T-cell (primary cell): Measurements from ENCODE around the gene PKIB. TPM values are rescaled to one million over a fixed set of nuclear protein-coding genes. Genes with fewer than 3 reads are reported as not detected.
"Not testable (repeated sequence)": the region's sequence is repeated elsewhere in the genome, so short reads cannot be mapped to it uniquely, and the experiment has no call there.

Experiments used
- ATAC-seq, 4 experiments: fragments of 200-7000 bp in 3 of 4; fragments of 150-1000 bp in 1 of 4; cut with Tn5 transposase; replicated peaks in 1 of 4; 1 replicate in 3 of 4; 2 replicates in 1 of 4; pipeline ENCODE4 v1.10.0; 2021; ENCODE audit warnings: moderate library complexity in 3 of 4, mild to moderate bottlenecking in 2 of 4, moderate number of reproducible peaks in 1 of 4
- CTCF ChIA-PET, 2 donors: fragments of 300-600 bp; sonication (Branson Sonifier 250); formaldehyde crosslinking; loops; one replicate each; lab custom pipeline; 2022; ENCODE audit warnings: antibody characterized with exemption in 2 of 2; lab: Charles Lee
- POLR2A ChIA-PET, 2 donors: fragments of 300-600 bp; sonication (Branson Sonifier 250); formaldehyde crosslinking; loops; one replicate each; lab custom pipeline; 2022; ENCODE audit warnings: antibody characterized with exemption in 2 of 2; lab: Charles Lee
- DNase-seq, 35 experiments: peaks; one replicate each; pipeline versions ENCODE4 v3.0.0 to v3.0.0-alpha.2; 2013 to 2023
- H3K27ac ChIP-seq: one replicate; pipeline ENCODE4 v1.5.1; 2013; ENCODE audit warnings: low read length
- H3K27me3 ChIP-seq, 2 experiments: replicated peaks in 1 of 2; 1 replicate in 1 of 2; 2 replicates in 1 of 2; pipeline versions ENCODE4 v1.6.1 to v1.7.0; 2013; ENCODE audit warnings: low read length in 1 of 2, mixed read lengths in 1 of 2; ENCODE audit not compliant: control insufficient read depth in 2 of 2, insufficient read depth in 2 of 2; ENCODE audit errors: extremely low read depth in 1 of 2
- H3K36me3 ChIP-seq, 2 donors: 1 replicate in 1 of 2; 2 replicates in 1 of 2; pipeline versions ENCODE4 v1.6.1 to v1.7.0; 2013; ENCODE audit warnings: low read length in 1 of 2; ENCODE audit not compliant: control insufficient read depth in 2 of 2, insufficient read depth in 1 of 2; ENCODE audit errors: extremely low read depth in 1 of 2
- H3K4me1 ChIP-seq, 2 experiments: 1 replicate in 1 of 2; 2 replicates in 1 of 2; pipeline versions ENCODE4 v1.6.1 to v1.7.0; 2013; ENCODE audit warnings: low read length in 2 of 2, mixed read lengths in 1 of 2; ENCODE audit not compliant: insufficient read depth in 2 of 2, control insufficient read depth in 1 of 2; ENCODE audit errors: extremely low read depth in 1 of 2
- H3K4me3 ChIP-seq, 2 donors: 1 replicate in 1 of 2; 2 replicates in 1 of 2; pipeline versions ENCODE4 v1.5.1 to v1.7.0; 2013; ENCODE audit warnings: mild to moderate bottlenecking in 2 of 2, low read length in 1 of 2, moderate library complexity in 1 of 2; ENCODE audit not compliant: control insufficient read depth in 1 of 2; ENCODE audit errors: extremely low read depth in 1 of 2
- H3K9me3 ChIP-seq: 2 replicates; pipeline ENCODE4 v1.7.0; 2013
- H3K27ac Mint-ChIP-seq, 2 donors: one replicate each; pipeline ENCODE4 v1.8.0; 2020 to 2021; ENCODE audit warnings: mild to moderate bottlenecking in 2 of 2, mixed read lengths in 2 of 2
- H3K27me3 Mint-ChIP-seq, 2 donors: one replicate each; pipeline ENCODE4 v1.8.0; 2021 to 2022; ENCODE audit warnings: mixed read lengths in 2 of 2
- H3K36me3 Mint-ChIP-seq: one replicate; pipeline ENCODE4 v1.8.0; 2021; ENCODE audit warnings: mixed read lengths
- H3K4me1 Mint-ChIP-seq, 3 donors: one replicate each; pipeline ENCODE4 v1.8.0; 2020 to 2022; ENCODE audit warnings: mixed read lengths in 3 of 3, mild to moderate bottlenecking in 1 of 3
- H3K4me3 Mint-ChIP-seq, 3 donors: one replicate each; pipeline ENCODE4 v1.8.0; 2020 to 2022; ENCODE audit warnings: mild to moderate bottlenecking in 3 of 3, mixed read lengths in 3 of 3, moderate library complexity in 3 of 3
- H3K9me3 Mint-ChIP-seq, 3 donors: one replicate each; pipeline ENCODE4 v1.8.0; 2020 to 2022; ENCODE audit warnings: mixed read lengths in 3 of 3
- WGBS: methylation state at CpG from one replicate; pipeline ENCODE4 v1.1.5; 2013; ENCODE audit warnings: missing lambda C conversion rate; ENCODE audit not compliant: insufficient coverage; 5-methylcytosine and 5-hydroxymethylcytosine counted together
- total RNA-seq, 35 experiments: library from RNA in 6 of 35; stranded (reverse) in 6 of 35; fragments of 120-200 nt in 1 of 35; gene quantifications; one replicate each; pipeline versions ENCODE4 v1.2.1 to v1.2.4 and lab custom pipeline; 2013 to 2026

PKIB gene
- total RNA-seq, 5 donors from 2014 or later (not counting 1 experiment from before 2014, with no cell fraction given): 0.47 to 2.1 (median 1.1) TPM

GRCh38 chr6:122740091-122740490 lies 129.9 kb downstream of the PKIB start:
- no CpG with 5 or more reads among the region's 2 CpGs for WGBS
- no peak for ATAC-seq
- Histone ChIP-seq H3K36me3 (no peaks in the 10 kb centered on the region), H3K4me1 (no peaks in the 10 kb centered on the region), H3K27me3 (no peaks in the 10 kb centered on the region), H3K9me3 (no peaks in the 10 kb centered on the region), H3K4me3 (no peak overlapping the region), H3K27ac (no peak overlapping the region)
- Mint-ChIP-seq H3K4me3 (no peak overlapping the region), H3K27ac (no peak overlapping the region), H3K9me3 (no peaks in the 10 kb centered on the region), H3K27me3 (no peaks in the 10 kb centered on the region), H3K36me3 (no peaks in the 10 kb centered on the region), H3K4me1 (no peaks in the 10 kb centered on the region)
- DNase-seq: no peak
- ChIA-PET POLR2A (no interaction called here), CTCF (no interaction called here)

DNA sequence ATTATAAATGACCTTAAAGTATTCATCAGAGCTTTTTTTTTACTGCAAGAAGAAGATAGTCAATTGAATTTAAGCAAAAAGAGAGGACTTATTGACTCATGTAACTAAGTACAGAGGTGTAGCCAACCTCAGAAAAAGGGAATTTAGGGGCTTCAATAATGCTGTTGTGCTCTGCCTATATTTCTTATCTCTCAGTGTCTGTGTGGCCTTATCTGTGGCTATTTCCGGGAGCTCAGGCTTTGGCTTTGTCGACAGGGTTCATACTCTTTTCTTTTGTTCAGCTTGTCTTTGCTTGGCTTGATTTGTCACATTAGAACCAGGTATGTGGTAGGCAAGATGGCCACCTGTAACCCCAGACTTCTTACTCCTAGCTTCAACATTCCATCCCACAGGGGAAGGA lies 130.7 kb downstream of the PKIB start:
- Histone ChIP-seq H3K27me3 (no peaks in the 10 kb centered on the region), H3K36me3 (no peaks in the 10 kb centered on the region), H3K4me1 (no peaks in the 10 kb centered on the region), H3K4me3 (no peak overlapping the region), H3K27ac (no peak overlapping the region), H3K9me3 (no peaks in the 10 kb centered on the region)
- Mint-ChIP-seq H3K4me1 (no peaks in the 10 kb centered on the region), H3K27ac (no peak overlapping the region), H3K9me3 (no peaks in the 10 kb centered on the region), H3K4me3 (no peak overlapping the region), H3K36me3 (no peaks in the 10 kb centered on the region), H3K27me3 (no peaks in the 10 kb centered on the region)
- WGBS: no CpG with 5 or more reads among the region's 2 CpGs
- POLR2A ChIA-PET: no interaction called here
- CTCF ChIA-PET: no interaction called here
- DNase-seq (no peak), ATAC-seq (no peak)

- H3K4me1 ChIP-seq, H3K27ac ChIP-seq, H3K9me3 Mint-ChIP-seq, POLR2A ChIA-PET, H3K9me3 ChIP-seq, H3K27me3 ChIP-seq, H3K36me3 ChIP-seq, ATAC-seq, H3K4me1 Mint-ChIP-seq, H3K4me3 ChIP-seq, H3K4me3 Mint-ChIP-seq, H3K27me3 Mint-ChIP-seq, H3K27ac Mint-ChIP-seq, H3K36me3 Mint-ChIP-seq: not testable (repeated sequence)
- peak in 1 of 35 experiments; percentile 8 for DNase-seq
- CTCF ChIA-PET: interaction anchor here in 1 of 2 donors (1.2 kb wide), 1 partner anchor 95 kb away, joined by 5 read pairs; no protein-coding TSS in a partner anchor
- 59% methylated on average over 2 of the region's 8 CpGs for WGBS
These were observed 134.0 kb downstream of the PKIB start for GRCh38 chr6:122744247-122744646.

DNA sequence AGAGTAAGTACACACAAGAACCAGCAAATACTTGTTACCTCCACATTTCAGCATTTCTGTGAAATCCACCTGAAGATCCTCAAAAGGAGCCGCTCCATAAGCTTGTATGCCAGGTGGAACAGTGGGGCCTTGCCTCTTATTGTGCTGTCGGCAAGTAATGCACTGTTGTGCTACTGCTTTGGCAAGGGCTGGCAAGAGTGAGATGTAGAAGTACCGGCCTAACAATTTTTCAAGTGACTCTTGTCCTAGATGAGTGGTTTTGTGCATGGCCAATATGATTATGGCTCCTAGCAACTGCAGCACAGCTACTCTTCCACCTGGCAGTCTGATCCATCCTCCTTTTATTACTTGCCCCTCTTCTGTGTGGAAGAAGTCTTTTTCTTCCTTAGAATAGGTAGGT lies 134.7 kb downstream of the PKIB start:
- H3K27ac Mint-ChIP-seq: peak overlapping the region in 1 of 2 donors; percentile 10
- H3K4me1 Mint-ChIP-seq, DNase-seq, H3K27me3 Mint-ChIP-seq, H3K36me3 ChIP-seq, H3K27me3 ChIP-seq, H3K4me1 ChIP-seq, H3K36me3 Mint-ChIP-seq, H3K9me3 ChIP-seq, POLR2A ChIA-PET, H3K27ac ChIP-seq, H3K4me3 ChIP-seq, ATAC-seq, H3K9me3 Mint-ChIP-seq, H3K4me3 Mint-ChIP-seq: not testable (repeated sequence)
- 93% methylated on average over 3 of the region's 3 CpGs for WGBS
- CTCF ChIA-PET: interaction anchor here in 1 of 2 donors (1.2 kb wide), 1 partner anchor 94 kb away, joined by 5 read pairs; no protein-coding TSS in a partner anchor

DNA sequence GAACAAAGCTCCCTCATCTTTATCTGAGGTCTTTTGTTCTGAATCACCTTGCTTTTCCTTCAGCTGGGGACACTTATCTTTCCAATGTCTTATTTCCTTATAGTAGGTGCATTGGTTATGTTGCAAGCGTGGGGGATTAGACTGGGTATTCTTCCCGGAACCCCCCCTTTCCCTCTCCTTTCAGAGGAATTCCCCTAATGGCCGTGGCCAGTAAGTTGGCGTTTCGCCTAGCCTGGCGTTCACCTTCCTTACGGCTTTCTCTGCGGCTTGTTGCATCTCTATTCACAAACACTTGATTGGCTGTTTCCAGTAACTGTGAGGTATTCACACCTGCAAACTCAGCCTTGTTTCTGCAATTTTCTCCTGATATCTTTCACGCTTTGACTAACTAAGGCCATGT lies 136.5 kb downstream of the PKIB start:
- H3K27me3 ChIP-seq: no peaks in the 10 kb centered on the region
- no peaks in the 10 kb centered on the region for H3K9me3 Mint-ChIP-seq
- no peak overlapping the region for H3K4me3 Mint-ChIP-seq
- H3K27ac Mint-ChIP-seq: no peak overlapping the region
- H3K4me1 ChIP-seq: peaks cover 0 to 2% of the 10 kb centered on the region in 2 experiments
- H3K4me1 Mint-ChIP-seq: peaks cover 10 to 21% (median 12%) of the 10 kb centered on the region in 3 donors
- ATAC-seq: no peak
- POLR2A ChIA-PET: no interaction called here
- no peak for DNase-seq
- no peak overlapping the region for H3K4me3 ChIP-seq
- H3K36me3 Mint-ChIP-seq: no peaks in the 10 kb centered on the region
- H3K27ac ChIP-seq: no peak overlapping the region
- H3K27me3 Mint-ChIP-seq: no peaks in the 10 kb centered on the region
- WGBS: 88% methylated on average over 5 of the region's 9 CpGs
- H3K36me3 ChIP-seq: no peaks in the 10 kb centered on the region
- CTCF ChIA-PET: interaction anchor here in 1 of 2 donors (1.0 kb wide), 1 partner anchor 93 kb away, joined by 3 read pairs; no protein-coding TSS in a partner anchor
- H3K9me3 ChIP-seq: no peaks in the 10 kb centered on the region

DNA sequence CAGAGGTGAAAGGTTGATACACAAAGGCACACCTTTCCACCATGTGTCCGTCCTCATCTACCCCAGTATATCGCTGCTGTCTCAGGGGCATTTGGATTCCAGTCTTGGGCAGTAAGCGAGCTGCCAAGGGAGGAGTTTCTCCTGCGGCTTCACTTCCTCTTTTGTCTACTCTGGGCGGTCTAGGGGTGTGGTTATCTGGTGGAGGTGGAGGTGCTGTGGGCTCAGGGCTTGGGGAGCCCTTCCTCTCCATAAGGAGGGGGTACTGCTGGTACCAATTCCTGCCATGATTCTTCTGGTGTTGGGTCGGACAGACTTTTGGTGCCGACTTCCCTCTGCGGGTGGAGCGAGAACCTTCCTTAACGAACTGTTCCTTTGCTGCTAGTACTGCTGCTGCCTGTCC lies 137.4 kb downstream of the PKIB start:
- no peaks in the 10 kb centered on the region for H3K36me3 ChIP-seq
- DNase-seq (peak in 3 of 35 experiments; percentile 5 to 10 (median 6)), ATAC-seq (no peak)
- Mint-ChIP-seq H3K27ac (no peak overlapping the region), H3K9me3 (no peaks in the 10 kb centered on the region), H3K4me1 (peaks cover 15 to 25% (median 21%) of the 10 kb centered on the region in 3 donors), H3K27me3 (no peaks in the 10 kb centered on the region), H3K36me3 (no peaks in the 10 kb centered on the region), H3K4me3 (no peak overlapping the region)
- peaks cover 0 to 4% of the 10 kb centered on the region in 2 experiments for H3K4me1 ChIP-seq
- CTCF ChIA-PET: no interaction called here
- POLR2A ChIA-PET: no interaction called here
- H3K9me3 ChIP-seq: no peaks in the 10 kb centered on the region
- no peak overlapping the region for H3K4me3 ChIP-seq
- no peaks in the 10 kb centered on the region for H3K27me3 ChIP-seq
- H3K27ac ChIP-seq: no peak overlapping the region
- 40% methylated on average over 1 of the region's 10 CpGs for WGBS

GRCh38 chr6:122748945-122749344 lies 138.7 kb downstream of the PKIB start:
- H3K27me3 ChIP-seq, H3K27ac ChIP-seq, CTCF ChIA-PET, H3K4me3 ChIP-seq, POLR2A ChIA-PET, DNase-seq, H3K9me3 Mint-ChIP-seq, H3K27me3 Mint-ChIP-seq, H3K4me1 ChIP-seq, H3K27ac Mint-ChIP-seq, H3K9me3 ChIP-seq, H3K36me3 ChIP-seq, H3K36me3 Mint-ChIP-seq, ATAC-seq, H3K4me3 Mint-ChIP-seq: not testable (repeated sequence)
- WGBS: no CpG with 5 or more reads among the region's 5 CpGs
- peaks cover 20 to 25% (median 24%) of the 10 kb centered on the region in 3 donors for H3K4me1 Mint-ChIP-seq
